SU-DHL-6 (cell line): ENCODE data around the gene PLK2.

ENCODE experiments used
- CTCF ChIP-seq: fragments of 200-600 bp; sonication (generic); IDR thresholded peaks from one replicate; pipeline ENCODE4 v1.5.1; 2017; ENCODE audit warnings: antibody characterized with exemption, mild to moderate bottlenecking, low read length, moderate library complexity; ENCODE audit not compliant: insufficient read depth, poor library complexity, severe bottlenecking
- EZH2phosphoT487 ChIP-seq: fragments of 200-600 bp; sonication (generic), shearing (Covaris generic); conservative IDR thresholded peaks from 2 replicates; pipeline ENCODE4 v1.6.1; 2018; ENCODE audit warnings: mild to moderate bottlenecking, antibody characterized with exemption, low read length, moderate library complexity, mixed read lengths

GRCh38 chr5:58411372-58411771 is 48.5 kb downstream of the PLK2 start:
- no peak for TF ChIP-seq EZH2phosphoT487
- no peak for TF ChIP-seq CTCF
